OCI-LY7 (cell line): Measurements from ENCODE around the gene IQCE. TPM values are rescaled to one million over a fixed set of nuclear protein-coding genes. Genes with fewer than 3 reads are reported as not detected.

ENCODE experiments used
- BruUV-seq: library from RNA; stranded (reverse); fragments of 400-500 nt; replicated peaks from 2 replicates; lab custom pipeline; 2021; lab: Mats Ljungman, UMichigan
- CTCF ChIA-PET: fragments of 300-600 bp; sonication (Branson Sonifier 250); formaldehyde crosslinking; loops from one replicate; lab custom pipeline; 2022; ENCODE audit warnings: antibody characterized with exemption; ENCODE audit not compliant: unreplicated experiment; lab: Charles Lee
- POLR2A ChIA-PET: fragments of 300-600 bp; sonication (Branson Sonifier 250); formaldehyde crosslinking; loops from one replicate; lab custom pipeline; 2022; ENCODE audit warnings: antibody characterized with exemption; lab: Charles Lee
- DNase-seq: peaks from one replicate; pipeline ENCODE4 v3.0.0-alpha.2; 2015; ENCODE audit warnings: low spot score
- H2AFZ ChIP-seq: fragments of 200-600 bp; sonication (generic), shearing (Covaris generic); 2 replicates; pipeline ENCODE4 v1.6.1; 2014; ENCODE audit warnings: mild to moderate bottlenecking, antibody characterized with exemption, low read length, moderate library complexity
- H3K27ac ChIP-seq: fragments of 200-600 bp; sonication (generic); 2 replicates; pipeline ENCODE4 v1.5.1; 2014; ENCODE audit warnings: mixed run types, low read depth, mild to moderate bottlenecking, moderate library complexity, low read length, inconsistent platforms; ENCODE audit not compliant: poor library complexity, severe bottlenecking
- H3K36me3 ChIP-seq: fragments of 200-600 bp; sonication (generic); 2 replicates; pipeline ENCODE4 v1.6.1; 2014; ENCODE audit warnings: mild to moderate bottlenecking, antibody characterized with exemption, low read length, moderate library complexity, mixed read lengths; ENCODE audit not compliant: insufficient read depth
- H3K4me1 ChIP-seq: fragments of 200-600 bp; sonication (generic); 2 replicates; pipeline ENCODE4 v1.5.1; 2014; ENCODE audit warnings: mild to moderate bottlenecking, low read length; ENCODE audit not compliant: insufficient read depth, poor library complexity, severe bottlenecking
- H3K4me2 ChIP-seq: fragments of 200-600 bp; sonication (generic); 2 replicates; pipeline ENCODE4 v1.6.1; 2014; ENCODE audit warnings: mild to moderate bottlenecking, low read length
- H3K4me3 ChIP-seq: fragments of 200-600 bp; sonication (generic); 2 replicates; pipeline ENCODE4 v1.5.1; 2014; ENCODE audit warnings: mild to moderate bottlenecking, low read depth, low read length; ENCODE audit not compliant: poor library complexity, severe bottlenecking
- H3K79me2 ChIP-seq: fragments of 200-600 bp; sonication (generic); 2 replicates; pipeline ENCODE4 v1.6.1; 2016; ENCODE audit warnings: low read depth, mild to moderate bottlenecking, low read length, moderate library complexity, mixed read lengths; ENCODE audit not compliant: insufficient read depth
- H3K9me2 ChIP-seq: fragments of 200-600 bp; sonication (generic); 2 replicates; pipeline ENCODE4 v1.6.1; 2016; ENCODE audit warnings: mild to moderate bottlenecking, low read length, mixed read lengths; ENCODE audit not compliant: insufficient read depth
- H3K9me3 ChIP-seq: fragments of 200-600 bp; sonication (generic); 2 replicates; pipeline ENCODE4 v1.6.1; 2014; ENCODE audit warnings: mild to moderate bottlenecking, mixed run types, low read length, mixed read lengths
- H4K20me1 ChIP-seq: fragments of 200-600 bp; sonication (generic); 2 replicates; pipeline ENCODE4 v1.6.1; 2014; ENCODE audit warnings: mild to moderate bottlenecking, antibody characterized with exemption, low read length, moderate library complexity, mixed read lengths; ENCODE audit not compliant: insufficient read depth
- CTCF ChIP-seq: fragments of 200-600 bp; sonication (generic); conservative IDR thresholded peaks from 2 replicates; pipeline ENCODE4 v1.5.1; 2014; ENCODE audit warnings: mild to moderate bottlenecking, antibody characterized with exemption, low read length, moderate library complexity, mixed read lengths
- EZH2phosphoT487 ChIP-seq: fragments of 200-600 bp; sonication (generic); IDR thresholded peaks from 2 replicates; pipeline ENCODE4 v1.6.1; 2018; ENCODE audit warnings: low read depth, borderline replicate concordance, mild to moderate bottlenecking, mixed run types, antibody characterized with exemption, low read length, moderate library complexity, mixed read lengths
- intact Hi-C: fragments of 100-400 bp; cut with micrococcal nuclease; formaldehyde crosslinking; loops from one replicate; pipeline ENCODE4 v1.10.0; 2022; ENCODE audit not compliant: unreplicated experiment
- total RNA-seq, 2 experiments: library from RNA; depleted of rRNA in 1 of 2; stranded (reverse); fragments of >200 nt in 1 of 2; shearing (Covaris generic) in 1 of 2; gene quantifications; 2 replicates each; pipeline ENCODE4 v1.2.3, GENCODE V29; 2014 to 2022

IQCE gene
- total RNA-seq, 2 experiments from 2014 or later = 6.2 to 6.6 TPM

- Histone ChIP-seq H3K4me3 (no peak overlapping the region), H3K36me3 (no peaks in the 10 kb centered on the region), H3K27ac (no peak overlapping the region), H3K4me2 (no peak overlapping the region), H3K9me2 (no peaks in the 10 kb centered on the region), H3K9me3 (no peaks in the 10 kb centered on the region), H3K79me2 (no peaks in the 10 kb centered on the region), H2AFZ (no peak overlapping the region), H4K20me1 (no peaks in the 10 kb centered on the region), H3K4me1 (peaks cover 30% of the 10 kb centered on the region)
- TF ChIP-seq CTCF (no peak), EZH2phosphoT487 (no peak)
- CTCF ChIA-PET = no interaction called here
- intact Hi-C loops = no loop called here
- no TSS peak for BruUV-seq
- no peak for DNase-seq
- POLR2A ChIA-PET = interaction anchor here (0.6 kb wide), 2 partner anchors 186 to 369 kb away, joined by 3 to 6 read pairs; no protein-coding TSS in a partner anchor
These were observed 34.6 kb upstream of the IQCE start for GRCh38 chr7:2523941-2524807.

DNA sequence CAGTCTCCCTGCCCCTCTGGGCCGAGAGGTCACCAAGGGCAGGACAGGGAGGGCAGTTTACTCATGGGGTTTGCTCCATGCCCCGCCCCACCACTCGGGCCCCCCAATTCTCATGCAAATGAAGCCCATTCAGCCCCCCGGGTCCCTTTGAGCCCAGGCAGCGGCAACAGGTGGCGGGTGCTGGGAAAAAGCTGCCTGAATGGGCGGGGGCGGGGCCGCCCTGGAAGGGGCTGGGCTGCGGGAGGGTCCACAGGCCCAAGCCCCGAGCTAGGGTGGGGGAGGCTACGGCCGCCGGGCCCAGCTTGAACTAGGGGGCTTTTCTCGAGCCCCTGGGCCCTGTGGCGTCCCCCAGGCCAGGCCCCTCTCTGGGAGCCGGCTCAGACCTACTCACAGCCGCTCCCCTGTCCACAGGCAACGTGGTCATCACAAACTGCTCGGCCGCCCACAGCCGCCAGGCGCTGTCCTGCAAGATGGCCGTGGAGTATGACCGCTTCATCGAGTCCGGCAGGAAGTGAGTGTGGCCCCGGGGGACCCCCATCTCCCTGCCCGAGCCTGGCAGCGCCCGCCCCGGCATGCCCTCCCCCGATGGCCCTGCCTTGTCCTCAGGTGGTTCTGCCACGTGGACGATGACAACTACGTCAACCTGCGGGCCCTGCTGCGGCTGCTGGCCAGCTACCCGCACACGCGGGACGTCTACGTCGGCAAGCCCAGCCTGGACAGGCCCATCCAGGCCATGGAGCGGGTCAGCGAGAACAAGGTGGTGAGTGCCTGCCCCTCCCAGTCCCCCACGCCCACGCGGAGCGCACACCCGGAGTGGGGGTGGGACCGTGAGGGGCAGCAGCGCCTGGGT, 33.7 kb upstream of the IQCE start:
- BruUV-seq = no TSS peak
- H4K20me1 ChIP-seq = no peaks in the 10 kb centered on the region
- intact Hi-C loops = no loop called here
- TF ChIP-seq EZH2phosphoT487 = no peak
- no peak for TF ChIP-seq CTCF
- no peak overlapping the region for H3K27ac ChIP-seq
- DNase-seq = no peak
- H3K4me2 ChIP-seq = no peak overlapping the region
- POLR2A ChIA-PET = interaction anchor here (0.6 kb wide), 1 partner anchor 368 kb away, joined by 3 read pairs; no protein-coding TSS in a partner anchor
- no peaks in the 10 kb centered on the region for H3K9me3 ChIP-seq
- H3K79me2 ChIP-seq = no peaks in the 10 kb centered on the region
- H3K9me2 ChIP-seq = no peaks in the 10 kb centered on the region
- H3K36me3 ChIP-seq = no peaks in the 10 kb centered on the region
- H3K4me3 ChIP-seq = no peak overlapping the region
- CTCF ChIA-PET = no interaction called here
- H2AFZ ChIP-seq = no peak overlapping the region
- H3K4me1 ChIP-seq = peaks cover 36% of the 10 kb centered on the region
